Measurements from ENCODE around the gene EXOSC5.

EXOSC5 gene

GRCh38 chr19:41427647-41428480 lies 30.7 kb upstream of the EXOSC5 start:
- no peak for DNase-seq (ENCODE audit: low read depth, low spot score)
- no peak overlapping the region for H3K4me3 ChIP-seq (ENCODE audit: low read length)

- H3K4me3 ChIP-seq (ENCODE audit: low read length) = no peak within 1 kb of the TSS
- no peak for DNase-seq (ENCODE audit: low read depth, low spot score)
These were observed 29.9 kb upstream of the EXOSC5 start, which contains the start of gene B3GNT8 for GRCh38 chr19:41426952-41427646. Gene B3GNT8 (minus strand): TSS chr19:41427374. CDS start chr19:41426778, 596 bp downstream.

- H3K4me3 ChIP-seq (ENCODE audit: low read length) = no peak overlapping the region
- no peak for DNase-seq (ENCODE audit: low read depth, low spot score)
These were observed 29.1 kb upstream of the EXOSC5 start for GRCh38 chr19:41426116-41426841.

- no peak overlapping the region for H3K4me3 ChIP-seq (ENCODE audit: low read length)
- DNase-seq (ENCODE audit: low read depth, low spot score) = no peak
These were observed 28.3 kb upstream of the EXOSC5 start for GRCh38 chr19:41425174-41426115.

- no peak for DNase-seq (ENCODE audit: low read depth, low spot score)
- no peak overlapping the region for H3K4me3 ChIP-seq (ENCODE audit: low read length)
These were observed 27.4 kb upstream of the EXOSC5 start for GRCh38 chr19:41424335-41425173.

GRCh38 chr19:41422955-41423354 lies 25.8 kb upstream of the EXOSC5 start:
- no peak for DNase-seq (ENCODE audit: low read depth, low spot score)
- no peak overlapping the region for H3K4me3 ChIP-seq (ENCODE audit: low read length)

- no peak overlapping the region for H3K4me3 ChIP-seq (ENCODE audit: low read length)
- DNase-seq (ENCODE audit: low read depth, low spot score) = no peak
These were observed 25.3 kb upstream of the EXOSC5 start for GRCh38 chr19:41422456-41422855.

- no peak for DNase-seq (ENCODE audit: low read depth, low spot score)
These were observed 24.8 kb upstream of the EXOSC5 start for GRCh38 chr19:41421973-41422372.

GRCh38 chr19:41421314-41421713 lies 24.2 kb upstream of the EXOSC5 start:
- no peak for DNase-seq (ENCODE audit: low read depth, low spot score)

More at GRCh38 chr19:41421973-41422372, 24.8 kb upstream of the EXOSC5 start:
- H3K4me3 ChIP-seq (ENCODE audit: low read length) = no peak overlapping the region

GRCh38 chr19:41420101-41420880 lies 23.1 kb upstream of the EXOSC5 start:
- no peak for DNase-seq (ENCODE audit: low read depth, low spot score)
- H3K4me3 ChIP-seq (ENCODE audit: low read length) = no peak overlapping the region

More at GRCh38 chr19:41421314-41421713, 24.2 kb upstream of the EXOSC5 start:
- no peak overlapping the region for H3K4me3 ChIP-seq (ENCODE audit: low read length)

- no peak overlapping the region for H3K4me3 ChIP-seq (ENCODE audit: low read length)
- no peak for DNase-seq (ENCODE audit: low read depth, low spot score)
These were observed 19.1 kb upstream of the EXOSC5 start for GRCh38 chr19:41416194-41416674.

- no peak overlapping the region for H3K4me3 ChIP-seq (ENCODE audit: low read length)
- no peak for DNase-seq (ENCODE audit: low read depth, low spot score)
These were observed 18.0 kb upstream of the EXOSC5 start for GRCh38 chr19:41415154-41415571.

- H3K4me3 ChIP-seq (ENCODE audit: low read length) = no peak overlapping the region
- no peak for DNase-seq (ENCODE audit: low read depth, low spot score)
These were observed 17.3 kb upstream of the EXOSC5 start for GRCh38 chr19:41414461-41414860.

- no peak overlapping the region for H3K4me3 ChIP-seq (ENCODE audit: low read length)
- DNase-seq (ENCODE audit: low read depth, low spot score) = no peak
These were observed 16.8 kb upstream of the EXOSC5 start for GRCh38 chr19:41413947-41414346.

- H3K4me3 ChIP-seq (ENCODE audit: low read length) = no peak overlapping the region
- DNase-seq (ENCODE audit: low read depth, low spot score) = no peak
These were observed 15.8 kb upstream of the EXOSC5 start for GRCh38 chr19:41412953-41413352.

- no peak overlapping the region for H3K4me3 ChIP-seq (ENCODE audit: low read length)
- DNase-seq (ENCODE audit: low read depth, low spot score) = no peak
These were observed 14.8 kb upstream of the EXOSC5 start for GRCh38 chr19:41411968-41412265.
